A549 (cell line): ENCODE data around the gene SMARCA4.

ENCODE experiments used
- EHMT2 ChIP-seq: fragments of 200-600 bp; sonication (generic); IDR thresholded peaks from 2 replicates; pipeline ENCODE4 v1.6.1; 2016; ENCODE audit warnings: antibody characterized with exemption, low read depth, mild to moderate bottlenecking, moderate library complexity
- EP300 ChIP-seq, 2 experiments: fragments of >200 bp; sonication (Bioruptor Twin); formaldehyde crosslinking; IDR thresholded peaks; 2 replicates in 1 of 2; 3 replicates in 1 of 2; pipeline ENCODE4 v1.6.1; 2016 to 2017
- JUN ChIP-seq, 2 experiments: fragments of >200 bp; sonication (Bioruptor Twin); formaldehyde crosslinking; IDR thresholded peaks; 2 replicates in 1 of 2; 3 replicates in 1 of 2; pipeline ENCODE4 v1.6.1; 2016 to 2017
- JUNB ChIP-seq: fragments of >200 bp; sonication (Bioruptor Twin); formaldehyde crosslinking; IDR thresholded peaks from 2 replicates; pipeline ENCODE4 v1.6.1; 2016
- MYC ChIP-seq: IDR thresholded peaks from 2 replicates; pipeline ENCODE4 v1.6.1; 2012; ENCODE audit warnings: mild to moderate bottlenecking, inconsistent platforms, low read length, improper control_type of control experiment, borderline replicate concordance
- POLR2A ChIP-seq: IDR thresholded peaks from 2 replicates; pipeline ENCODE4 v1.6.1; 2012; ENCODE audit warnings: mild to moderate bottlenecking, low read length
- RAD21 ChIP-seq, 2 experiments: fragments of >200 bp in 1 of 2; sonication (Bioruptor Twin) in 1 of 2; formaldehyde crosslinking in 1 of 2; IDR thresholded peaks in 1 of 2; conservative IDR thresholded peaks in 1 of 2; 2 replicates in 1 of 2; 3 replicates in 1 of 2; pipeline ENCODE4 v1.6.1; 2012 to 2018; ENCODE audit warnings: inconsistent platforms in 1 of 2
- RCOR1 ChIP-seq: fragments of 150-350 bp; IDR thresholded peaks from 2 replicates; pipeline ENCODE4 v1.6.1; 2014; ENCODE audit warnings: antibody characterized with exemption, low read length, low read depth
- TF ChIP-seq, protein P1 (sequence below): fragments of >200 bp; sonication (Bioruptor Twin); formaldehyde crosslinking; IDR thresholded peaks from 3 replicates; pipeline ENCODE4 v1.5.1; 2016
- TF ChIP-seq, protein P2 (sequence below): fragments of 200-600 bp; sonication (generic); IDR thresholded peaks from 2 replicates; pipeline ENCODE4 v1.6.1; 2016; ENCODE audit warnings: antibody characterized with exemption, mild to moderate bottlenecking, moderate library complexity
- TF ChIP-seq, protein P3 (sequence below): IDR thresholded peaks from 2 replicates; pipeline ENCODE4 v1.6.1; 2012

- TF ChIP-seq, protein P1, sequence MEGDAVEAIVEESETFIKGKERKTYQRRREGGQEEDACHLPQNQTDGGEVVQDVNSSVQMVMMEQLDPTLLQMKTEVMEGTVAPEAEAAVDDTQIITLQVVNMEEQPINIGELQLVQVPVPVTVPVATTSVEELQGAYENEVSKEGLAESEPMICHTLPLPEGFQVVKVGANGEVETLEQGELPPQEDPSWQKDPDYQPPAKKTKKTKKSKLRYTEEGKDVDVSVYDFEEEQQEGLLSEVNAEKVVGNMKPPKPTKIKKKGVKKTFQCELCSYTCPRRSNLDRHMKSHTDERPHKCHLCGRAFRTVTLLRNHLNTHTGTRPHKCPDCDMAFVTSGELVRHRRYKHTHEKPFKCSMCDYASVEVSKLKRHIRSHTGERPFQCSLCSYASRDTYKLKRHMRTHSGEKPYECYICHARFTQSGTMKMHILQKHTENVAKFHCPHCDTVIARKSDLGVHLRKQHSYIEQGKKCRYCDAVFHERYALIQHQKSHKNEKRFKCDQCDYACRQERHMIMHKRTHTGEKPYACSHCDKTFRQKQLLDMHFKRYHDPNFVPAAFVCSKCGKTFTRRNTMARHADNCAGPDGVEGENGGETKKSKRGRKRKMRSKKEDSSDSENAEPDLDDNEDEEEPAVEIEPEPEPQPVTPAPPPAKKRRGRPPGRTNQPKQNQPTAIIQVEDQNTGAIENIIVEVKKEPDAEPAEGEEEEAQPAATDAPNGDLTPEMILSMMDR, result no peak
- TF ChIP-seq, protein P2, sequence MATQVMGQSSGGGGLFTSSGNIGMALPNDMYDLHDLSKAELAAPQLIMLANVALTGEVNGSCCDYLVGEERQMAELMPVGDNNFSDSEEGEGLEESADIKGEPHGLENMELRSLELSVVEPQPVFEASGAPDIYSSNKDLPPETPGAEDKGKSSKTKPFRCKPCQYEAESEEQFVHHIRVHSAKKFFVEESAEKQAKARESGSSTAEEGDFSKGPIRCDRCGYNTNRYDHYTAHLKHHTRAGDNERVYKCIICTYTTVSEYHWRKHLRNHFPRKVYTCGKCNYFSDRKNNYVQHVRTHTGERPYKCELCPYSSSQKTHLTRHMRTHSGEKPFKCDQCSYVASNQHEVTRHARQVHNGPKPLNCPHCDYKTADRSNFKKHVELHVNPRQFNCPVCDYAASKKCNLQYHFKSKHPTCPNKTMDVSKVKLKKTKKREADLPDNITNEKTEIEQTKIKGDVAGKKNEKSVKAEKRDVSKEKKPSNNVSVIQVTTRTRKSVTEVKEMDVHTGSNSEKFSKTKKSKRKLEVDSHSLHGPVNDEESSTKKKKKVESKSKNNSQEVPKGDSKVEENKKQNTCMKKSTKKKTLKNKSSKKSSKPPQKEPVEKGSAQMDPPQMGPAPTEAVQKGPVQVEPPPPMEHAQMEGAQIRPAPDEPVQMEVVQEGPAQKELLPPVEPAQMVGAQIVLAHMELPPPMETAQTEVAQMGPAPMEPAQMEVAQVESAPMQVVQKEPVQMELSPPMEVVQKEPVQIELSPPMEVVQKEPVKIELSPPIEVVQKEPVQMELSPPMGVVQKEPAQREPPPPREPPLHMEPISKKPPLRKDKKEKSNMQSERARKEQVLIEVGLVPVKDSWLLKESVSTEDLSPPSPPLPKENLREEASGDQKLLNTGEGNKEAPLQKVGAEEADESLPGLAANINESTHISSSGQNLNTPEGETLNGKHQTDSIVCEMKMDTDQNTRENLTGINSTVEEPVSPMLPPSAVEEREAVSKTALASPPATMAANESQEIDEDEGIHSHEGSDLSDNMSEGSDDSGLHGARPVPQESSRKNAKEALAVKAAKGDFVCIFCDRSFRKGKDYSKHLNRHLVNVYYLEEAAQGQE, result no peak
- TF ChIP-seq JUN (IDR thresholded peaks at IDR 0.05) (no peak), RCOR1 (no peak), MYC (no peak), RAD21 (conservative IDR thresholded peaks at IDR 0.05 in 1 of 2, IDR thresholded peaks at IDR 0.05 in 1 of 2) (no peak), JUNB (no peak), EP300 (IDR thresholded peaks at IDR 0.05) (no peak), EHMT2 (no peak), POLR2A (no peak)
- TF ChIP-seq, protein P3, sequence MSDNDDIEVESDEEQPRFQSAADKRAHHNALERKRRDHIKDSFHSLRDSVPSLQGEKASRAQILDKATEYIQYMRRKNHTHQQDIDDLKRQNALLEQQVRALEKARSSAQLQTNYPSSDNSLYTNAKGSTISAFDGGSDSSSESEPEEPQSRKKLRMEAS, result no peak
These were observed 57.9 kb downstream of the SMARCA4 start for GRCh38 chr19:11018763-11019162.
